Measurements from ENCODE around the gene UBASH3B. TPM values are rescaled to one million over a fixed set of nuclear protein-coding genes. Genes with fewer than 3 reads are reported as not detected.

The UBASH3B gene
- total RNA-seq, 1 donor from 2014 or later: 62.1 TPM

GRCh38 chr11:122721964-122722266 is 66.4 kb downstream of the UBASH3B start:
- Histone ChIP-seq H3K79me2 (ENCODE audit: insufficient read depth, low read length) (peaks cover 56% of the 10 kb centered on the region), H3K27me3 (ENCODE audit: insufficient read depth, low read length) (no peaks in the 10 kb centered on the region), H3K9ac (ENCODE audit: low read length) (peak overlapping the region; percentile 65), H3K36me3 (ENCODE audit: insufficient read depth, low read length) (no peaks in the 10 kb centered on the region), H3K27ac (ENCODE audit: low read depth, low read length) (peak overlapping the region; percentile 76), H3K9me3 (ENCODE audit: insufficient read depth, low read depth, low read length) (no peaks in the 10 kb centered on the region), H4K20me1 (ENCODE audit: insufficient read depth, low read length) (peaks cover 9% of the 10 kb centered on the region), H3K4me3 (ENCODE audit: insufficient read depth, low read depth, low read length) (no peak overlapping the region), H2AFZ (ENCODE audit: low read depth, low read length) (no peak overlapping the region), H3K4me1 (ENCODE audit: insufficient read depth, low read length) (peaks cover 45% of the 10 kb centered on the region), H3K4me2 (ENCODE audit: low read length) (peak overlapping the region; percentile 68)
- Mint-ChIP-seq H3K27me3 (ENCODE audit: low read depth, unreplicated experiment) (no peaks in the 10 kb centered on the region), H3K27ac (ENCODE audit: unreplicated experiment) (peak overlapping the region; percentile 90), H3K9me3 (ENCODE audit: unreplicated experiment) (no peaks in the 10 kb centered on the region), H3K4me1 (ENCODE audit: low read depth, unreplicated experiment) (peaks cover 46% of the 10 kb centered on the region), H3K4me3 (ENCODE audit: unreplicated experiment) (no peak overlapping the region), H3K36me3 (ENCODE audit: low read depth, unreplicated experiment) (peaks cover 7% of the 10 kb centered on the region)
- no peak for TF ChIP-seq EZH2 (IDR thresholded peaks at IDR 0.05; ENCODE audit: insufficient read depth, low read length)
- TF ChIP-seq CTCF (IDR thresholded peaks at IDR 0.05; ENCODE audit: insufficient read depth, low read depth, low read length): no peak
- DNase-seq (ENCODE audit: low read depth) (no peak), FAIRE-seq (peak; percentile 93)

- peaks cover 52% of the 10 kb centered on the region for H3K4me1 Mint-ChIP-seq (ENCODE audit: low read depth, unreplicated experiment)
- Histone ChIP-seq H3K4me3 (ENCODE audit: insufficient read depth, low read depth, low read length) (no peak overlapping the region), H3K9ac (ENCODE audit: low read length) (peak overlapping the region; percentile 43), H3K9me3 (ENCODE audit: insufficient read depth, low read depth, low read length) (no peaks in the 10 kb centered on the region), H3K4me1 (ENCODE audit: insufficient read depth, low read length) (peaks cover 54% of the 10 kb centered on the region), H2AFZ (ENCODE audit: low read depth, low read length) (no peak overlapping the region), H4K20me1 (ENCODE audit: insufficient read depth, low read length) (peaks cover 9% of the 10 kb centered on the region), H3K79me2 (ENCODE audit: insufficient read depth, low read length) (peaks cover 56% of the 10 kb centered on the region), H3K27me3 (ENCODE audit: insufficient read depth, low read length) (no peaks in the 10 kb centered on the region), H3K4me2 (ENCODE audit: low read length) (peak overlapping the region; percentile 68), H3K36me3 (ENCODE audit: insufficient read depth, low read length) (no peaks in the 10 kb centered on the region), H3K27ac (ENCODE audit: low read depth, low read length) (peak overlapping the region; percentile 52)
- no peak for FAIRE-seq
- peaks cover 11% of the 10 kb centered on the region for H3K36me3 Mint-ChIP-seq (ENCODE audit: low read depth, unreplicated experiment)
- no peak overlapping the region for H3K4me3 Mint-ChIP-seq (ENCODE audit: unreplicated experiment)
- TF ChIP-seq CTCF (IDR thresholded peaks at IDR 0.05; ENCODE audit: insufficient read depth, low read depth, low read length) (no peak), EZH2 (IDR thresholded peaks at IDR 0.05; ENCODE audit: insufficient read depth, low read length) (no peak)
- peak overlapping the region; percentile 85 for H3K27ac Mint-ChIP-seq (ENCODE audit: unreplicated experiment)
- no peaks in the 10 kb centered on the region for H3K9me3 Mint-ChIP-seq (ENCODE audit: unreplicated experiment)
- H3K27me3 Mint-ChIP-seq (ENCODE audit: low read depth, unreplicated experiment): no peaks in the 10 kb centered on the region
- DNase-seq (ENCODE audit: low read depth): no peak
Observed at GRCh38 chr11:122723106-122723505, 67.6 kb downstream of the UBASH3B start.

GRCh38 chr11:122723576-122723975 is 68.1 kb downstream of the UBASH3B start:
- Histone ChIP-seq H2AFZ (ENCODE audit: low read depth, low read length) (no peak overlapping the region), H3K4me3 (ENCODE audit: insufficient read depth, low read depth, low read length) (no peak overlapping the region), H3K9ac (ENCODE audit: low read length) (peak overlapping the region; percentile 43), H3K36me3 (ENCODE audit: insufficient read depth, low read length) (no peaks in the 10 kb centered on the region), H3K4me2 (ENCODE audit: low read length) (peak overlapping the region; percentile 36), H4K20me1 (ENCODE audit: insufficient read depth, low read length) (peaks cover 9% of the 10 kb centered on the region), H3K9me3 (ENCODE audit: insufficient read depth, low read depth, low read length) (no peaks in the 10 kb centered on the region), H3K27ac (ENCODE audit: low read depth, low read length) (peak overlapping the region; percentile 52), H3K27me3 (ENCODE audit: insufficient read depth, low read length) (no peaks in the 10 kb centered on the region), H3K79me2 (ENCODE audit: insufficient read depth, low read length) (peaks cover 60% of the 10 kb centered on the region), H3K4me1 (ENCODE audit: insufficient read depth, low read length) (peaks cover 54% of the 10 kb centered on the region)
- DNase-seq (ENCODE audit: low read depth) (peak; percentile 60), FAIRE-seq (no peak)
- TF ChIP-seq EZH2 (IDR thresholded peaks at IDR 0.05; ENCODE audit: insufficient read depth, low read length) (no peak), CTCF (IDR thresholded peaks at IDR 0.05; ENCODE audit: insufficient read depth, low read depth, low read length) (no peak)
- H3K4me1 Mint-ChIP-seq (ENCODE audit: low read depth, unreplicated experiment): peaks cover 52% of the 10 kb centered on the region
- no peaks in the 10 kb centered on the region for H3K27me3 Mint-ChIP-seq (ENCODE audit: low read depth, unreplicated experiment)
- H3K27ac Mint-ChIP-seq (ENCODE audit: unreplicated experiment): peak overlapping the region; percentile 85
- H3K36me3 Mint-ChIP-seq (ENCODE audit: low read depth, unreplicated experiment): peaks cover 11% of the 10 kb centered on the region
- H3K9me3 Mint-ChIP-seq (ENCODE audit: unreplicated experiment): no peaks in the 10 kb centered on the region
- peak overlapping the region; percentile 14 for H3K4me3 Mint-ChIP-seq (ENCODE audit: unreplicated experiment)
